Measurements from ENCODE around the gene PLXNA4.

PLXNA4 gene

GRCh38 chr7:132343199-132343598 is 233.1 kb downstream of the PLXNA4 start:
- TF ChIP-seq ZBTB6 (tag by site-specific recombination; IDR thresholded peaks at IDR 0.05) (no peak), SCRT1 (tag by site-specific recombination; IDR thresholded peaks at IDR 0.05; ENCODE audit: borderline replicate concordance) (no peak), RBAK (tag by site-specific recombination; IDR thresholded peaks at IDR 0.05) (no peak), ZNF2 (tag by site-specific recombination; IDR thresholded peaks at IDR 0.05) (no peak), ZNF169 (tag by site-specific recombination; IDR thresholded peaks at IDR 0.05) (no peak)
- TF ChIP-seq, protein P1, sequence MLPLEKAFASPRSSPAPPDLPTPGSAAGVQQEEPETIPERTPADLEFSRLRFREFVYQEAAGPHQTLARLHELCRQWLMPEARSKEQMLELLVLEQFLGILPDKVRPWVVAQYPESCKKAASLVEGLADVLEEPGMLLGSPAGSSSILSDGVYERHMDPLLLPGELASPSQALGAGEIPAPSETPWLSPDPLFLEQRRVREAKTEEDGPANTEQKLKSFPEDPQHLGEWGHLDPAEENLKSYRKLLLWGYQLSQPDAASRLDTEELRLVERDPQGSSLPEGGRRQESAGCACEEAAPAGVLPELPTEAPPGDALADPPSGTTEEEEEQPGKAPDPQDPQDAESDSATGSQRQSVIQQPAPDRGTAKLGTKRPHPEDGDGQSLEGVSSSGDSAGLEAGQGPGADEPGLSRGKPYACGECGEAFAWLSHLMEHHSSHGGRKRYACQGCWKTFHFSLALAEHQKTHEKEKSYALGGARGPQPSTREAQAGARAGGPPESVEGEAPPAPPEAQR (tag by site-specific recombination; IDR thresholded peaks at IDR 0.05), result no peak
- H3K9me3 ChIP-seq (ENCODE audit: control insufficient read depth, insufficient read depth, low read depth, low read length), result no peaks in the 10 kb centered on the region
- CTCF ChIA-PET, result no interaction called here
- POLR2A ChIA-PET, result no interaction called here
- no peaks in the 10 kb centered on the region for H3K4me1 ChIP-seq (ENCODE audit: control insufficient read depth, insufficient read depth, low read length)
- no peak overlapping the region for H3K4me3 ChIP-seq (ENCODE audit: low read depth, low read length)
- H3K27ac ChIP-seq (ENCODE audit: extremely low read depth, low read depth, low read length), result no peak overlapping the region
- H3K36me3 ChIP-seq (ENCODE audit: control insufficient read depth in 2 of 2, insufficient read depth in 1 of 2, low read length in 2 of 2), result no peaks in the 10 kb centered on the region

DNA sequence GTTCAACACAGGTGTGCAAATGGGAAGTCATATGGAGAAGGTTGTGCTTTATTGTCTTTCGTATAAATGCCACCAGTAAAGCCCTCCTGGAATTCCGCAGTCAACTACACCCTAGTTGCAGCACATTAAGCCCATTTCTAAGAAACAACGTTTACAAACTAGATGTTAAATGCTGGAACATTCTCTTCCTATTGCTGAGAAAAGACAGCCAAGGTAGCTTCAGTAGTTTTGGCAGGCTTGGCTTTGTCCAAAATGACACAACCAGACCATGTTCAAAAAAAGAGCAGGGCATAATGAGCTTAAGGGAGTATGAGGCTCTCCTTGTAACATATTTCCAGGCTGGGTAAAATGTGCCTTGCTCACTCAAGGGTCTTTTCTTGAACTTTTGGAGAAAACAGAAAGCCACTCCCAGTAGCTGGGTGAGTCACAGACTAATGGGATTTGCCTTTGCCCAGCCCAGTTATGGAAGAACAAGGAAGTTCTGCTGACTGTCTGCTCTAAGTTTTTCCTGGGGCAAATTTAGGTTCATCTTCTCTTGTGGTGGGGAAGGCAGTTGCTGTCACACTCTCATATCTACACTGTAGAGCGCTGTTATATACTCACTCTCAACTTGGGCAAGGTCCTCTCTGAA is 238.7 kb downstream of the PLXNA4 start:
- H3K4me3 ChIP-seq (ENCODE audit: low read depth, low read length), result no peak overlapping the region
- H3K4me1 ChIP-seq (ENCODE audit: control insufficient read depth, insufficient read depth, low read length), result no peaks in the 10 kb centered on the region
- no peak overlapping the region for H3K27ac ChIP-seq (ENCODE audit: extremely low read depth, low read depth, low read length)
- H3K9me3 ChIP-seq (ENCODE audit: control insufficient read depth, insufficient read depth, low read depth, low read length), result no peaks in the 10 kb centered on the region
- no peaks in the 10 kb centered on the region for H3K36me3 ChIP-seq (ENCODE audit: control insufficient read depth in 2 of 2, insufficient read depth in 1 of 2, low read length in 2 of 2)
- POLR2A ChIA-PET, result interaction anchor here (0.8 kb wide), 1 partner anchor 9 kb away, joined by 3 read pairs; no protein-coding TSS in a partner anchor
- CTCF ChIA-PET, result no interaction called here
- TF ChIP-seq ZNF10 (tag by site-specific recombination; IDR thresholded peaks at IDR 0.05) (no peak), ZNF529 (tag by site-specific recombination; IDR thresholded peaks at IDR 0.05; ENCODE audit: insufficient replicate concordance) (no peak), ZNF792 (tag by site-specific recombination; IDR thresholded peaks at IDR 0.05) (no peak), ZNF341 (tag by site-specific recombination; IDR thresholded peaks at IDR 0.05; ENCODE audit: low read depth) (no peak), GLI2 (tag by site-specific recombination; IDR thresholded peaks at IDR 0.05; ENCODE audit: borderline replicate concordance, low read depth) (no peak), ZBTB1 (tag by site-specific recombination; IDR thresholded peaks at IDR 0.05) (no peak)

- POLR2A ChIA-PET, result no interaction called here
- Histone ChIP-seq H3K4me1 (ENCODE audit: control insufficient read depth, insufficient read depth, low read length) (no peaks in the 10 kb centered on the region), H3K36me3 (ENCODE audit: control insufficient read depth in 2 of 2, insufficient read depth in 1 of 2, low read length in 2 of 2) (no peaks in the 10 kb centered on the region), H3K9me3 (ENCODE audit: control insufficient read depth, insufficient read depth, low read depth, low read length) (no peaks in the 10 kb centered on the region), H3K4me3 (ENCODE audit: low read depth, low read length) (no peak overlapping the region), H3K27ac (ENCODE audit: extremely low read depth, low read depth, low read length) (no peak overlapping the region)
- CTCF ChIA-PET, result no interaction called here
- TF ChIP-seq ATF2 (tag by site-specific recombination; IDR thresholded peaks at IDR 0.05; ENCODE audit: low read depth) (no peak), TRIM28 (IDR thresholded peaks at IDR 0.05; ENCODE audit: borderline replicate concordance, low read length) (no peak), ZNF580 (tag by site-specific recombination; IDR thresholded peaks at IDR 0.05) (peak; percentile 23; the same call in 1 of the 2 replicates), ZBTB44 (tag by site-specific recombination; IDR thresholded peaks at IDR 0.05) (no peak), ZNF18 (tag by site-specific recombination; IDR thresholded peaks at IDR 0.05) (peak; percentile 79), OSR2 (tag by site-specific recombination; IDR thresholded peaks at IDR 0.05) (peak; percentile 51), ZNF214 (tag by site-specific recombination; IDR thresholded peaks at IDR 0.05; ENCODE audit: borderline replicate concordance) (no peak)
- TF ChIP-seq, protein P2, sequence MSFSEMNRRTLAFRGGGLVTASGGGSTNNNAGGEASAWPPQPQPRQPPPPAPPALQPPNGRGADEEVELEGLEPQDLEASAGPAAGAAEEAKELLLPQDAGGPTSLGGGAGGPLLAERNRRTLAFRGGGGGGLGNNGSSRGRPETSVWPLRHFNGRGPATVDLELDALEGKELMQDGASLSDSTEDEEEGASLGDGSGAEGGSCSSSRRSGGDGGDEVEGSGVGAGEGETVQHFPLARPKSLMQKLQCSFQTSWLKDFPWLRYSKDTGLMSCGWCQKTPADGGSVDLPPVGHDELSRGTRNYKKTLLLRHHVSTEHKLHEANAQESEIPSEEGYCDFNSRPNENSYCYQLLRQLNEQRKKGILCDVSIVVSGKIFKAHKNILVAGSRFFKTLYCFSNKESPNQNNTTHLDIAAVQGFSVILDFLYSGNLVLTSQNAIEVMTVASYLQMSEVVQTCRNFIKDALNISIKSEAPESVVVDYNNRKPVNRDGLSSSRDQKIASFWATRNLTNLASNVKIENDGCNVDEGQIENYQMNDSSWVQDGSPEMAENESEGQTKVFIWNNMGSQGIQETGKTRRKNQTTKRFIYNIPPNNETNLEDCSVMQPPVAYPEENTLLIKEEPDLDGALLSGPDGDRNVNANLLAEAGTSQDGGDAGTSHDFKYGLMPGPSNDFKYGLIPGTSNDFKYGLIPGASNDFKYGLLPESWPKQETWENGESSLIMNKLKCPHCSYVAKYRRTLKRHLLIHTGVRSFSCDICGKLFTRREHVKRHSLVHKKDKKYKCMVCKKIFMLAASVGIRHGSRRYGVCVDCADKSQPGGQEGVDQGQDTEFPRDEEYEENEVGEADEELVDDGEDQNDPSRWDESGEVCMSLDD (tag by site-specific recombination; IDR thresholded peaks at IDR 0.05), result no peak
These were observed 239.5 kb downstream of the PLXNA4 start for GRCh38 chr7:132336797-132337196.

All from HEK293 (cell line).